NCI-H2081 treated with DMSO at 0.1 percent for 48 hours (cell line): ENCODE data around the gene IL16.

Experiments
- DNase-seq: peaks from one replicate; lab custom pipeline; 2025; lab: John Stamatoyannopoulos, UW

Gene IL16

DNA sequence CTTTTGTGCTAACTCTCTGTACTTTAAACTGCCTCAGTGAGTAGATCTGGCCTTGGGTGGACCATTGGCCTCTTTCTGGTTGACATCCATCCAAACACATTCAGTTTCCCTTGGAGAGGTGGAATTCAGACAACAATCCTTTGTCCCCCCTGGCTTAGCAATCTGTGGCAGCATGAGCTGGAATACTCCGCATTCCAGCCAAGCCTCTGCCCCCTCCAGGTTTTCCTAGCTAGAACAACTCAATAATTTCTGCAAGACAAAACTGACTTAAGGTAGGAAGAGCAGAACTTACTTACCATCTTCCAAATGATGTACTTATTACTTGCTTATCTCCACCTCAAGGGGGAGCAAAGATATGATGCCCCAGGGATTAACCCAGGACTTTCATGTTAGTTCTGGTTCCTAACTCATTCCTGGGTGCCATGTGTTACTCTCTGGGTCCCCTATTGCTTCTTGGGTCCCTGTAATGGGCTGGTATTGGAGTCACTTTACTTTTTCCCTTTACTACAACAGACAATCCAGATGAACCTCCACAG, 21.8 kb upstream of the IL16 start:
- DNase-seq: no peak

- no peak for DNase-seq
Measured at GRCh38 chr15:81175496-81175895, 21.2 kb upstream of the IL16 start.

- no peak for DNase-seq
Measured at GRCh38 chr15:81176291-81176893, 20.3 kb upstream of the IL16 start.

DNA sequence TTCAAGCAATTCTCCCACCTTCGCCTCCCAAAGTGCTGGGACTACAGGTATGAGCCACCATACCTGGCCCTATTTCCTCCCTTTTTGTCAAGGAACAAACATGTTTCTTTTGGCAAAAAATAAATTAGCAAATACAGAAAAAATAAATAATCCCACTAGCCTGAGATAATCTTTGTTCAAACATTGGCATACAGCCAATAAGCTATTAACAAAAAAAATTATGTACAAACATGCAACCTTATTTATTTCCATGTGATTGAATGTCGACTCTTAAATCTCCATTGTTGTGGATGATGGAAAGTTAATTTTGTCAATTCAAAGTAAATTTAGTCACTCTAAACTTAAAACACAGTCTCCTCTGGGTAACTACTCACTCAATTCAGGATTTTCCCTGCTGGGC, 18.3 kb upstream of the IL16 start:
- DNase-seq: no peak

DNA sequence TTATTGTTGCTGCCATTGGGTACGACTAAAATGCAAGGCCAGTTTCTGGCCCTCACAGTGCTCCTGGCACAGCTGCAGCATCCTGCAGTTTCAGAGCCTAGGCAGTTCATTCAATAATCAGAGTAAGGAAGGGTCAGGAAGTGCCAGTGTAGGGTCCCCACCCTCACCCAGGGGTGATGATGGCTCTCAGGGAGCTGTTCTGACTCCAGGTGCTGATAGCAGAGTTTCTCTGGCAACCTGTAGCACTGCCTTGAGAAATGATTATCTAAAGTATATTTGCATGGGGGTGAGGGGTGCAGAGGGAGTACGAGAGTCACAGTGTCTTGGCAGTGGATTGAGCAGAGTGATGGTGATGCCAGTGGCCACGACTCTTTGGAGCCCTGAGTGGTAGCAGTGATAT, 15.5 kb upstream of the IL16 start:
- no peak for DNase-seq

DNA sequence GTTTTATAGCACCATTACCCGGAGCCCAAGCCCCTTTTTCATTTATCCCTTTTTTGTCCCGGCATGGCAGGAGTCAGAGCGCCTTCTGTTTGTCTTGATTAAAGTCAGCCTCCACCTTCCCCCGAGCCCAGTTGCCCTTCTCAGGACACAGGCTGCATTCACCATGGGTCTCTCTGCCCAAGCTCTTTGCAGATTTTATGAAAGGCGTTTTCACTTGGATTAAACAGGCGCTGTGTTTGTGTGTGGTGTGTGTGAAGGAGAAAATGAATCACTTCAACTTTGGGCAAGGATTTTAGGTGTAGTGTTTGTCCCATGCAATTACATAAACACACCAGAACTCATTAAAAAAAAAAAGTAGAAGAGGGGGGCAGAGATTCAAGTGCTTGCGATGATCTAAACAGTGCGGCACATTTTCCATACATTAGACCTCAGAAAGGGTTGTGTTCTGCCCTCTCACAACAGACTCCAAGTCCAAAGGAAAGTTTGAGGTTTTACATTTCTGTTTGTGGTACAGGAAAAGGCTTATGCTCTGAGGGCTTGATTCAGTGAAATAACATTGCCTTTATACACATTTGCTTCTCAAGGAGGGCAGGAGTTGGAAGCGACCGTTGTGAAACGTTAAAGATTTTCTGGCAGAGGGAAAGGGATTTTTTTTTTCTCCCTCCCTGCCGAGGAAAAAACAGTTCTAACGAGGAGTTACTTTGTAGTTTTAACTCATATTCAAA, 14.5 kb upstream of the IL16 start:
- no peak for DNase-seq

DNA sequence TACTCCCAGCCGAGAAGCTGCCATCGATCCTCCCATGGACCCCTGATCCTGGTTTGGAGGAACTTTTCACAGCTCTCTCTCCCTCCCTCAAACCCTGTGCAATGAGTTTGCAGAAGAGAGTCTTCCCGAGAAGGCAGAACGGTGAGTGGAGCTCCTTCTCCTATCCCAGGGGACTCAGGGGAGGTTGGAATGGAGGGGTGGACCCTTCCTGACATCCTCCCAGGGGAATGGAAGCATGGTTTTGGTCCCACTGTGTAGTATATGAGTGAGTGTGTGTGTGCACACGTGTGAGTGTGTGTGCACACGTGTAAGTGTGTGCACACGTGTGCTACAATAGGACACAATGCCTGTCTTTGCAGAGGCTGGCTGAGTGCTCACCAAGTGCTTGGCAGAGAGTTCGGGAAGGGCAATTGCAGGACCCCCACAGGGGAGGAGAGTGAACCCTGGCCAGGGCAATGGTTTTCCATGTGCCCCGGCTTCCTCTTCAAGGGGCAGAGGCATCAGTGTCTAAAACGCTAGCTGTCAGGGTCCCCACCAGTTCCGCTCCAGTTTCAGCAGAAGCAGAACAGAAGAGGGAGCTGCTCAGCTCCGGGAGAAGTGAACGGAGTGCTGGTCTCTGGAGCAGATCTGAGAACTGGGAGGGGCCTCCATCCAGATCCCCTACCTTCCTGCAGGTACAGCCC, 13.8 kb upstream of the IL16 start:
- no peak for DNase-seq

- no peak for DNase-seq
Measured at GRCh38 chr15:81183439-81183775, 13.3 kb upstream of the IL16 start.

- DNase-seq: no peak
Measured at GRCh38 chr15:81184188-81184587, 12.5 kb upstream of the IL16 start.

DNA sequence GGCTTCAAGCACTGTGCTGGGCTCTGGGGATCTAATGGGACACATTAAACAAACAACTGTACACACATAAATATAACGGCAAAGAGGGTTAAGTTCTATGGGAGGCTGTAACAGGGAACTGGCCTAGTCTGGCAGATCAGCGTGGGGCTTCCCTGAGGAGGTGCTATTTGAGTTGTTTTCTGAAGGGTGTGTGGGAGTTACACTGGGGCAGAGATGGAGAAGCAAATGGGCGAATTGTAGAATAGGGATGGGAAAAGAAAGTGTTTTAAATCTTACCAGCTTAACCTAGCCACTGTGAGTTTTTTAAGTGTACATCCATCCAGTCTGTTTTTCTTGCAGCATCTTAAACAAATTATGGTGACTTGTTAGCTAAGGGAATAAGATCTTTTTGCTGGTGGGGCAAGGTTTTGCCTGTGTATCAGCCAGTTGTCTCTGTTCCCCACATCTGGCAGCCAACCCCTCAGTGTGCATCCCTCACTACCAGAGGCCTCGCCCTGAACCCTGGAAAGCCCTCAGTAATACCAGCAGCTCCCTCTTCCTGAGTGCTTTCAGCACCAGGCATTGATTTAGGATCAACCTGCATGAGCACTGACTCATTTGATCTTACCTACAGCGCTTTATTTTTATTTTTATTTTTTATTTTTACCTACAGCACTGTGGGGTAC, 10.9 kb upstream of the IL16 start:
- no peak for DNase-seq

- DNase-seq: no peak
Measured at GRCh38 chr15:81188354-81188753, 8.3 kb upstream of the IL16 start.

GRCh38 chr15:81189583-81190283, 6.9 kb upstream of the IL16 start:
- no peak for DNase-seq

GRCh38 chr15:81190922-81191507, 5.7 kb upstream of the IL16 start:
- DNase-seq: no peak

GRCh38 chr15:81191701-81192100, 5.0 kb upstream of the IL16 start:
- DNase-seq: no peak

GRCh38 chr15:81194723-81195122, 2.0 kb upstream of the IL16 start:
- no peak for DNase-seq

DNA sequence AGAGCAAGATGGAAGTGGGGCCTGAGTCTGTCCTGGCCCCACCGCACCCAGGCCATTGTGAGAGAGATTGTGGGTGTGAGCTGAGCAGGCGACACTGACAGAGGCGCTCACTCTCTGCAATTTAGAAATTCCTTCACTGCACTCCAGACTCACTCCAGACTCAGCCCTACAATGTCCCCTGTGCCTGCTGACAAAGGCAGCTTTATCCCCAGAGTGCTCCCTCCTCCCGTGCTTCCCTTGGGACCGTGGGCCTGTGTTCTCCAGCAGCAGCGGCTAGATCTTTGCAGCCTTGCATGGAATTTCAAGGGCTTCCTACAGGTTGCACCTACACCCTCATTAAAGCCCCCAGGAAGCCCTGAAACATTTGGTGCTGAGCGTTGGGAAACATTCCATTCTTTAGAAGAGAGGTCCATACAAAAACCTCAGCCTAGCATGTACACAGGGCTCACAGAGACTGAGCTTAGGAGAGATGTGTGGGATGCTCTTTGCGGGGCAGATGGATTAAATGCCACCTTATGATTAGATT, 1.3 kb upstream of the IL16 start:
- no peak for DNase-seq

GRCh38 chr15:81197255-81197630, 564 bp downstream of the IL16 start:
- DNase-seq: no peak

DNA sequence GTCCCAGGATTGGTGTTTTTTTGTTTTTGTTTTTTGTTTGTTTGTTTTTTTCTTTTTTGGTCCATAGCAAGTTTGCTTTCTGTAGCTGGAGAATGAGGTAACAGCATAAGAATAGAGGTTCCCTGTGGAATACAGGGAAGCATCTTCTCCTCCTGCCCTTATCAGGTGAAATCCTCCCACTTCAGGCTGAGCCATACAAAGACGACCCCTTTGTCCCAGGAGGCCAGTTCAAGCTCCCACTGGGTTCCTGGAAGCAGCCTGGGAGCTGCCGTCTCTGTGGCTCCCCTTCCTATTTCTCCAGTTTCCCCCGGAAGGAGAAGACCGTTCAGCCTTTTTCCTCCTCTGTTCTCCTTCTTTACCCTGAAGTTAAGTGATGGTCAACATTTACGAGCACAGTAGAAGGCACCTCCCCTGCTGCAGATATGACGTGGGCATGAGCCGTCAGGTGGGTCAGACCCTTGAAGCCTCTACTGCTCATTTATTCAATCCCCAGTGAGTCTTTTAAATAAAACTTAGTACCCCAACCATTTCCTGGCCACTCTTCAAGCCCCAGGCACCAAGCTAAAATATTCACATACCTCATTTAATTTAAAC, 1.1 kb downstream of the IL16 start:
- no peak for DNase-seq

DNA sequence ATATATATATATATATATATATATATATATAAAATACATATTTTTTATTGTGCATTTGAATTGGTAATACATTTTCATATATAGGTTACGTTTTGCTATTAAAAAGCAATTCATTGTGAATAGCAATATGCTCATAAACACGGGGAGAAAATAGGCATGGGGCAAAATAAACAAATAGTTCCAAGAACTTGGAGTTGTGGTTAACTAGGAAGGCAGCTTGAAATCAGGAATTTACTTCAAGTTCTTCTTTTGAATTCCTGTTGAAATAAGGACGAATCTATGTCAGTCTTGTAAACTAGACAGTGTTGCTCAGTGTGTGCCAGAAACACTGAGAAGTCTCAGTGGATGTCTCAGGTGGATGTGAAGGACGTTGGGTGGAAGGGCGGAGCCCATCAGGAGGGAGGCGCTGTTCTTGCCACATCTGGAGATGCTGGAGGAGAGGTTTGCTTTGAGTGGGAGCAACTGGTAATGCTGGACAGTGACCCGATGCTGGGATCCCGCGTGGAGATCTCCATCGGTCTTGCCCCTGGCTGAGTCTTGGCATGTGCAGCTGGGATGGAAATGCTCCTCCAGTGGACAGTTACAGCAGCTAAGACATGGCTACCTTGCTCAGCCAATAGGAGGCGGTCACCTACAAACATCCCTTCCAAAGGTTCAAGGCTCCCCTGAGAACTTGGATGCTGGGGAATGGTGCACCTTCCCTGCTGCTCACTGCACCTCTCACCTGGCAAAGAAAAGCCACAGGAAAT, 2.5 kb downstream of the IL16 start:
- DNase-seq: no peak

DNA sequence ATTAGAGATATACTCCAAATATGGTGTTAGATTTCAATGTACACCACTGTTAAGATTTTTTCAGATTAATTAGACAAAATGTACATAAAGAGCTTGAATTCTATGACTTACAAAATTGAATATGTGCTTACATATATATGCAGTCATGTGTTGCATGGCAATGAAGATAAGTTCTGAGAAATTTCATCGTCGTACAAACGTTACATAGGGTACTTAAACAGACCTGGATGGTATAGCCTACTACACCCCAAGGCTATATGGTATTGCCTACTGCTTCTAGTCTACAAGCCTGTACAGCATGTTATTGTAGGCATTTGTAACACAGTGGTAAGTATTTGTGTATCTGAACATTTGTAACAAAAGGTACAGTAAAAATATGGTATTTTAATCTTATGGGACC, 9.3 kb downstream of the IL16 start:
- DNase-seq: no peak
